ENCODE measurements around the gene CNKSR3. TPM values are rescaled to one million over a fixed set of nuclear protein-coding genes. Genes with fewer than 3 reads are reported as not detected.

CNKSR3 gene
- total and polyA plus RNA-seq, 2 experiments from 2014 or later, result 1.9 to 5.7 TPM

DNA sequence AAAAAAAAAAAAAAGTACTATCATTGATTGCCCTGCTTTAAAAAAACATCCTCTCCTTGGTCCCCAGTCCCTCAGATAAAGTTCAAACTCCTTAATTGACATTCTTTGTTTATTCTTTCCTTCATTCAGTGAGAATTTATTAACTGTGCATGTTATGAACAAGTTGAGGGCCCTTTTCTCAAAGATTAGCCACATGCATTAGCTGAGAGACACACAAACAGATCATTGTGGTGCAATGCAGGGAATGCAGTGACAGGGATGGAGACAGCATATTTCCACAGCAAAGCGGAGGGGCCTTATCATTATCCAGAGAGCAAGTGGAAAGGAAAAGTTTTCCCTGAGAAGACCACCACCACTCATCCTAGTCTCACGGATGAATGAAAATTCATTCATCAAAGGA lies 132.0 kb downstream of the CNKSR3 start (continued):
- TF ChIP-seq, protein P1, sequence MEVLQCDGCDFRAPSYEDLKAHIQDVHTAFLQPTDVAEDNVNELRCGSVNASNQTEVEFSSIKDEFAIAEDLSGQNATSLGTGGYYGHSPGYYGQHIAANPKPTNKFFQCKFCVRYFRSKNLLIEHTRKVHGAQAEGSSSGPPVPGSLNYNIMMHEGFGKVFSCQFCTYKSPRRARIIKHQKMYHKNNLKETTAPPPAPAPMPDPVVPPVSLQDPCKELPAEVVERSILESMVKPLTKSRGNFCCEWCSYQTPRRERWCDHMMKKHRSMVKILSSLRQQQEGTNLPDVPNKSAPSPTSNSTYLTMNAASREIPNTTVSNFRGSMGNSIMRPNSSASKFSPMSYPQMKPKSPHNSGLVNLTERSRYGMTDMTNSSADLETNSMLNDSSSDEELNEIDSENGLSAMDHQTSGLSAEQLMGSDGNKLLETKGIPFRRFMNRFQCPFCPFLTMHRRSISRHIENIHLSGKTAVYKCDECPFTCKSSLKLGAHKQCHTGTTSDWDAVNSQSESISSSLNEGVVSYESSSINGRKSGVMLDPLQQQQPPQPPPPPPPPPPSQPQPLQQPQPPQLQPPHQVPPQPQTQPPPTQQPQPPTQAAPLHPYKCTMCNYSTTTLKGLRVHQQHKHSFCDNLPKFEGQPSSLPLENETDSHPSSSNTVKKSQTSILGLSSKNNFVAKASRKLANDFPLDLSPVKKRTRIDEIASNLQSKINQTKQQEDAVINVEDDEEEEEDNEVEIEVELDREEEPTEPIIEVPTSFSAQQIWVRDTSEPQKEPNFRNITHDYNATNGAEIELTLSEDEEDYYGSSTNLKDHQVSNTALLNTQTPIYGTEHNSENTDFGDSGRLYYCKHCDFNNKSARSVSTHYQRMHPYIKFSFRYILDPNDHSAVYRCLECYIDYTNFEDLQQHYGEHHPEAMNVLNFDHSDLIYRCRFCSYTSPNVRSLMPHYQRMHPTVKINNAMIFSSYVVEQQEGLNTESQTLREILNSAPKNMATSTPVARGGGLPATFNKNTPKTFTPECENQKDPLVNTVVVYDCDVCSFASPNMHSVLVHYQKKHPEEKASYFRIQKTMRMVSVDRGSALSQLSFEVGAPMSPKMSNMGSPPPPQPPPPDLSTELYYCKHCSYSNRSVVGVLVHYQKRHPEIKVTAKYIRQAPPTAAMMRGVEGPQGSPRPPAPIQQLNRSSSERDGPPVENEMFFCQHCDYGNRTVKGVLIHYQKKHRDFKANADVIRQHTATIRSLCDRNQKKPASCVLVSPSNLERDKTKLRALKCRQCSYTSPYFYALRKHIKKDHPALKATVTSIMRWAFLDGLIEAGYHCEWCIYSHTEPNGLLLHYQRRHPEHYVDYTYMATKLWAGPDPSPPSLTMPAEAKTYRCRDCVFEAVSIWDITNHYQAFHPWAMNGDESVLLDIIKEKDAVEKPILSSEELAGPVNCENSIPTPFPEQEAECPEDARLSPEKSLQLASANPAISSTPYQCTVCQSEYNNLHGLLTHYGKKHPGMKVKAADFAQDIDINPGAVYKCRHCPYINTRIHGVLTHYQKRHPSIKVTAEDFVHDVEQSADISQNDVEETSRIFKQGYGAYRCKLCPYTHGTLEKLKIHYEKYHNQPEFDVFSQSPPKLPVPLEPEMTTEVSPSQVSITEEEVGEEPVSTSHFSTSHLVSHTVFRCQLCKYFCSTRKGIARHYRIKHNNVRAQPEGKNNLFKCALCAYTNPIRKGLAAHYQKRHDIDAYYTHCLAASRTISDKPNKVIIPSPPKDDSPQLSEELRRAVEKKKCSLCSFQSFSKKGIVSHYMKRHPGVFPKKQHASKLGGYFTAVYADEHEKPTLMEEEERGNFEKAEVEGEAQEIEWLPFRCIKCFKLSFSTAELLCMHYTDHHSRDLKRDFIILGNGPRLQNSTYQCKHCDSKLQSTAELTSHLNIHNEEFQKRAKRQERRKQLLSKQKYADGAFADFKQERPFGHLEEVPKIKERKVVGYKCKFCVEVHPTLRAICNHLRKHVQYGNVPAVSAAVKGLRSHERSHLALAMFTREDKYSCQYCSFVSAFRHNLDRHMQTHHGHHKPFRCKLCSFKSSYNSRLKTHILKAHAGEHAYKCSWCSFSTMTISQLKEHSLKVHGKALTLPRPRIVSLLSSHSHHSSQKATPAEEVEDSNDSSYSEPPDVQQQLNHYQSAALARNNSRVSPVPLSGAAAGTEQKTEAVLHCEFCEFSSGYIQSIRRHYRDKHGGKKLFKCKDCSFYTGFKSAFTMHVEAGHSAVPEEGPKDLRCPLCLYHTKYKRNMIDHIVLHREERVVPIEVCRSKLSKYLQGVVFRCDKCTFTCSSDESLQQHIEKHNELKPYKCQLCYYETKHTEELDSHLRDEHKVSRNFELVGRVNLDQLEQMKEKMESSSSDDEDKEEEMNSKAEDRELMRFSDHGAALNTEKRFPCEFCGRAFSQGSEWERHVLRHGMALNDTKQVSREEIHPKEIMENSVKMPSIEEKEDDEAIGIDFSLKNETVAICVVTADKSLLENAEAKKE (CRISPR knock-in tag; IDR thresholded peaks at IDR 0.05), result no peak
- no peak for TF ChIP-seq ZNF331 (CRISPR knock-in tag; IDR thresholded peaks at IDR 0.05; ENCODE audit: low read depth)
- TF ChIP-seq, protein P2, sequence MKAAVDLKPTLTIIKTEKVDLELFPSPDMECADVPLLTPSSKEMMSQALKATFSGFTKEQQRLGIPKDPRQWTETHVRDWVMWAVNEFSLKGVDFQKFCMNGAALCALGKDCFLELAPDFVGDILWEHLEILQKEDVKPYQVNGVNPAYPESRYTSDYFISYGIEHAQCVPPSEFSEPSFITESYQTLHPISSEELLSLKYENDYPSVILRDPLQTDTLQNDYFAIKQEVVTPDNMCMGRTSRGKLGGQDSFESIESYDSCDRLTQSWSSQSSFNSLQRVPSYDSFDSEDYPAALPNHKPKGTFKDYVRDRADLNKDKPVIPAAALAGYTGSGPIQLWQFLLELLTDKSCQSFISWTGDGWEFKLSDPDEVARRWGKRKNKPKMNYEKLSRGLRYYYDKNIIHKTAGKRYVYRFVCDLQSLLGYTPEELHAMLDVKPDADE (IDR thresholded peaks at IDR 0.05), result no peak
- no peak for TF ChIP-seq STAT1 (IDR thresholded peaks at IDR 0.05; ENCODE audit: unreplicated experiment)

DNA sequence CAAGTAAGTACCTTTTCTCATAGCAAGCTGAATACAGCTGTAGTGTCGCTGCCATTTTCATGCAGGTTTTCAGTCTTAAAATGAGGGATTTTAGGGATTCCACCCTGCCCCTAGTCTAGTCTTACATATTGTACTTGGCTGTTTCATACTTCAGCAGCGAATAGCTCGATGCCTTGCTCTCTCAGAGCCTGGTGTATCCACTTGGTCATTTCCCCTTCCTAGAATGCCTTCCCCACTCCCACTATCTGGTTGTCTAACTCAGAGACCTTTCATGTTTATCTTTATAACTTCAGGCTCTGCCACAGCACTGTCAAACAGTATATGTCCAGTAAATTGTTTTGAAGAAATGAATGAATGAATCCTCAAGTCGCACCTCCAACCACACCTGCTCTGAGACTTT lies 132.8 kb downstream of the CNKSR3 start:
- no peak overlapping the region for H3K4me2 ChIP-seq
- Mint-ChIP-seq H3K36me3 (ENCODE audit: low read depth) (no peaks in the 10 kb centered on the region), H3K27me3 (ENCODE audit: insufficient read depth, low read depth, poor library complexity) (peaks cover 2% of the 10 kb centered on the region), H3K4me3 (no peak overlapping the region), H3K4me1 (peaks cover 9% of the 10 kb centered on the region; the same call in 2 of the 3 replicates), H3K9me3 (no peaks in the 10 kb centered on the region), H3K27ac (no peak overlapping the region)
- no peaks in the 10 kb centered on the region for H3K79me2 ChIP-seq (replicated peaks; ENCODE audit: insufficient read depth)
- H3K27ac ChIP-seq (ENCODE audit: low read depth), result no peak overlapping the region
- no peaks in the 10 kb centered on the region for H3K9me2 ChIP-seq (ENCODE audit: insufficient read depth)
- no peak overlapping the region for H3K4me3 ChIP-seq
- no peak for ATAC-seq
- H2AFZ ChIP-seq, result no peak overlapping the region
- no peak for DNase-seq (ENCODE audit: low spot score)
- H3K4me1 ChIP-seq (ENCODE audit: insufficient read depth), result no peaks in the 10 kb centered on the region
- H3K36me3 ChIP-seq (ENCODE audit: insufficient read depth), result no peaks in the 10 kb centered on the region
- H3F3A ChIP-seq (replicated peaks; ENCODE audit: low read depth), result no peaks in the 10 kb centered on the region
- no peaks in the 10 kb centered on the region for H3K27me3 ChIP-seq (ENCODE audit: insufficient read depth)
- H4K20me1 ChIP-seq (replicated peaks; ENCODE audit: insufficient read depth), result no peaks in the 10 kb centered on the region
- TF ChIP-seq ZNF331 (CRISPR knock-in tag; IDR thresholded peaks at IDR 0.05; ENCODE audit: low read depth) (no peak), STAT1 (IDR thresholded peaks at IDR 0.05; ENCODE audit: unreplicated experiment) (no peak), CREB1 (CRISPR knock-in tag; IDR thresholded peaks at IDR 0.05; ENCODE audit: low read depth) (no peak), NANOG (IDR thresholded peaks at IDR 0.05; ENCODE audit: borderline replicate concordance) (no peak), EZH2phosphoT487 (IDR thresholded peaks at IDR 0.05; ENCODE audit: unreplicated experiment) (no peak), JUNB (IDR thresholded peaks at IDR 0.05; ENCODE audit: unreplicated experiment) (no peak), POLR2AphosphoS5 (IDR thresholded peaks at IDR 0.05; ENCODE audit: low read depth) (no peak)
- TF ChIP-seq, protein P3, sequence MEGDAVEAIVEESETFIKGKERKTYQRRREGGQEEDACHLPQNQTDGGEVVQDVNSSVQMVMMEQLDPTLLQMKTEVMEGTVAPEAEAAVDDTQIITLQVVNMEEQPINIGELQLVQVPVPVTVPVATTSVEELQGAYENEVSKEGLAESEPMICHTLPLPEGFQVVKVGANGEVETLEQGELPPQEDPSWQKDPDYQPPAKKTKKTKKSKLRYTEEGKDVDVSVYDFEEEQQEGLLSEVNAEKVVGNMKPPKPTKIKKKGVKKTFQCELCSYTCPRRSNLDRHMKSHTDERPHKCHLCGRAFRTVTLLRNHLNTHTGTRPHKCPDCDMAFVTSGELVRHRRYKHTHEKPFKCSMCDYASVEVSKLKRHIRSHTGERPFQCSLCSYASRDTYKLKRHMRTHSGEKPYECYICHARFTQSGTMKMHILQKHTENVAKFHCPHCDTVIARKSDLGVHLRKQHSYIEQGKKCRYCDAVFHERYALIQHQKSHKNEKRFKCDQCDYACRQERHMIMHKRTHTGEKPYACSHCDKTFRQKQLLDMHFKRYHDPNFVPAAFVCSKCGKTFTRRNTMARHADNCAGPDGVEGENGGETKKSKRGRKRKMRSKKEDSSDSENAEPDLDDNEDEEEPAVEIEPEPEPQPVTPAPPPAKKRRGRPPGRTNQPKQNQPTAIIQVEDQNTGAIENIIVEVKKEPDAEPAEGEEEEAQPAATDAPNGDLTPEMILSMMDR (conservative IDR thresholded peaks at IDR 0.05; ENCODE audit: low read depth in 2 of 2), result no peak
- TF ChIP-seq, protein P2 (IDR thresholded peaks at IDR 0.05), result no peak
- TF ChIP-seq, protein P4, sequence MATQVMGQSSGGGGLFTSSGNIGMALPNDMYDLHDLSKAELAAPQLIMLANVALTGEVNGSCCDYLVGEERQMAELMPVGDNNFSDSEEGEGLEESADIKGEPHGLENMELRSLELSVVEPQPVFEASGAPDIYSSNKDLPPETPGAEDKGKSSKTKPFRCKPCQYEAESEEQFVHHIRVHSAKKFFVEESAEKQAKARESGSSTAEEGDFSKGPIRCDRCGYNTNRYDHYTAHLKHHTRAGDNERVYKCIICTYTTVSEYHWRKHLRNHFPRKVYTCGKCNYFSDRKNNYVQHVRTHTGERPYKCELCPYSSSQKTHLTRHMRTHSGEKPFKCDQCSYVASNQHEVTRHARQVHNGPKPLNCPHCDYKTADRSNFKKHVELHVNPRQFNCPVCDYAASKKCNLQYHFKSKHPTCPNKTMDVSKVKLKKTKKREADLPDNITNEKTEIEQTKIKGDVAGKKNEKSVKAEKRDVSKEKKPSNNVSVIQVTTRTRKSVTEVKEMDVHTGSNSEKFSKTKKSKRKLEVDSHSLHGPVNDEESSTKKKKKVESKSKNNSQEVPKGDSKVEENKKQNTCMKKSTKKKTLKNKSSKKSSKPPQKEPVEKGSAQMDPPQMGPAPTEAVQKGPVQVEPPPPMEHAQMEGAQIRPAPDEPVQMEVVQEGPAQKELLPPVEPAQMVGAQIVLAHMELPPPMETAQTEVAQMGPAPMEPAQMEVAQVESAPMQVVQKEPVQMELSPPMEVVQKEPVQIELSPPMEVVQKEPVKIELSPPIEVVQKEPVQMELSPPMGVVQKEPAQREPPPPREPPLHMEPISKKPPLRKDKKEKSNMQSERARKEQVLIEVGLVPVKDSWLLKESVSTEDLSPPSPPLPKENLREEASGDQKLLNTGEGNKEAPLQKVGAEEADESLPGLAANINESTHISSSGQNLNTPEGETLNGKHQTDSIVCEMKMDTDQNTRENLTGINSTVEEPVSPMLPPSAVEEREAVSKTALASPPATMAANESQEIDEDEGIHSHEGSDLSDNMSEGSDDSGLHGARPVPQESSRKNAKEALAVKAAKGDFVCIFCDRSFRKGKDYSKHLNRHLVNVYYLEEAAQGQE (IDR thresholded peaks at IDR 0.05; ENCODE audit: unreplicated experiment), result no peak

Measured in GM23338 (cell line).